Cardiac muscle cell (in vitro differentiated cells and primary cell): Measurements from ENCODE around the gene ACAD8. TPM values are rescaled to one million over a fixed set of nuclear protein-coding genes. Genes with fewer than 3 reads are reported as not detected.
A peak's percentile ranks its signal among the peaks of the same experiment; 100 is the strongest.

Source experiments
- DNase-seq, 2 donors: peaks; one replicate each; pipeline versions ENCODE4 v3.0.0 to v3.0.0-alpha.2; 2010 to 2017; ENCODE audit warnings: low read depth in 1 of 2, low spot score in 1 of 2
- H3K27ac ChIP-seq: fragments of 200-600 bp; sonication (generic); 2 replicates; pipeline ENCODE4 v1.5.1; 2016
- H3K27me3 ChIP-seq: fragments of 200-600 bp; sonication (generic); 2 replicates; pipeline ENCODE4 v1.6.0; 2016; ENCODE audit warnings: control low read depth
- H3K36me3 ChIP-seq: fragments of 200-600 bp; sonication (generic); 2 replicates; pipeline ENCODE4 v1.5.1; 2016; ENCODE audit warnings: control low read depth
- H3K4me1 ChIP-seq: fragments of 200-600 bp; sonication (generic); 2 replicates; pipeline ENCODE4 v1.8.1; 2017; ENCODE audit warnings: low read depth, mild to moderate bottlenecking, mixed run types
- H3K4me3 ChIP-seq: fragments of 200-600 bp; sonication (generic); 2 replicates; pipeline ENCODE4 v1.5.1; 2016; ENCODE audit warnings: mild to moderate bottlenecking
- H3K9me3 ChIP-seq: fragments of 200-600 bp; sonication (generic); 2 replicates; pipeline ENCODE4 v1.5.1; 2017; ENCODE audit warnings: low read depth, mild to moderate bottlenecking, control low read depth
- polyA plus RNA-seq: library from polyadenylated mRNA; unstranded; fragments of >200 nt; fragmentation: Nextera tagmentation; extraction: Ambion mirVana; gene quantifications from 2 replicates; pipeline ENCODE4 v1.2.1, GENCODE V29; 2016
- total RNA-seq: library from RNA; depleted of rRNA; stranded (reverse); fragments of >200 nt; gene quantifications from 2 replicates; pipeline ENCODE4 v1.2.3, GENCODE V29; 2016
- TF ChIP-seq, protein P1 (sequence below): IDR thresholded peaks from 2 replicates; pipeline ENCODE4 v1.5.1; 2012; ENCODE audit warnings: low read depth, mild to moderate bottlenecking, low read length

ACAD8 gene
- total and polyA plus RNA-seq, 2 experiments from 2014 or later = 52.4 to 55.7 TPM

DNA sequence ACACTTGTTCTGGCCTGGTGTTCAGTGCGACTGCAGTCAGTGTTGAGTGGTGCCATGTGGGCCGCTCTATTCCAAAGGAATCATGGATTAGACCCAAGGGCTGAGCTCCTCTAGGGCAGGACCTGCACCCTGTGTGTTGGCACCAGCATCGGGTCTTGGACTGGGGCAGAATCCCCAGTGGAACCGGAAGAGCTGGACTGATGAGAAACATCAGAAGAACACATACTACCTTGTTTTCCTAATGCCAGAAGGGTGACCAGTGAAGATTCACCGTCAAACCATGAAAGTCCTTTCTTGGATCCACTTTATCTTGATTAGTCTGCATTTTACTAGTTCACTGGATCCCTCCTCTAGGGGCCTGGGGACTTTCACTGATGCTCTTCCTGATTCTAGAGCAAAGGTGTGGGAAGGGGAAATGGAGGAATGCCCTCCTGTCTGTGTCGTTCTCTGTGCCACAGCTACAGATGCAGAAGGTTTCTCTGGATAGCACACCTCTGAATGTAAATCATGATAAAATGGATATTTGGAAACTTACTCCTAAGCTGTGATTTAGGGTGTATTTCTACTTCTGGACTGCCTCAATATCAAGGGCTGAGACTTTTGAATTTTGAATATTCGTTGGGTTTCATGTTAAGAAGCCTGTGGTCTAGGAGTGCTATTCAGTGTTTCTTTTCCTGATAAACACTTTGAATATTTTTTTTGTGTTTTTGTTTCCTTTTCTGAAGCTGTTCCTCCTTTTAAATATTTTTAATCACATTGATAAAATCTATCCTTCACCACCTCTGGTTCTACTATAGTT is 11.8 kb downstream of the ACAD8 start:
- Histone ChIP-seq H3K4me3 (no peak overlapping the region), H3K9me3 (no peaks in the 10 kb centered on the region), H3K4me1 (no peaks in the 10 kb centered on the region), H3K27ac (no peak overlapping the region), H3K27me3 (no peaks in the 10 kb centered on the region), H3K36me3 (peaks cover 8% of the 10 kb centered on the region)
- no peak for DNase-seq
- TF ChIP-seq, protein P1, sequence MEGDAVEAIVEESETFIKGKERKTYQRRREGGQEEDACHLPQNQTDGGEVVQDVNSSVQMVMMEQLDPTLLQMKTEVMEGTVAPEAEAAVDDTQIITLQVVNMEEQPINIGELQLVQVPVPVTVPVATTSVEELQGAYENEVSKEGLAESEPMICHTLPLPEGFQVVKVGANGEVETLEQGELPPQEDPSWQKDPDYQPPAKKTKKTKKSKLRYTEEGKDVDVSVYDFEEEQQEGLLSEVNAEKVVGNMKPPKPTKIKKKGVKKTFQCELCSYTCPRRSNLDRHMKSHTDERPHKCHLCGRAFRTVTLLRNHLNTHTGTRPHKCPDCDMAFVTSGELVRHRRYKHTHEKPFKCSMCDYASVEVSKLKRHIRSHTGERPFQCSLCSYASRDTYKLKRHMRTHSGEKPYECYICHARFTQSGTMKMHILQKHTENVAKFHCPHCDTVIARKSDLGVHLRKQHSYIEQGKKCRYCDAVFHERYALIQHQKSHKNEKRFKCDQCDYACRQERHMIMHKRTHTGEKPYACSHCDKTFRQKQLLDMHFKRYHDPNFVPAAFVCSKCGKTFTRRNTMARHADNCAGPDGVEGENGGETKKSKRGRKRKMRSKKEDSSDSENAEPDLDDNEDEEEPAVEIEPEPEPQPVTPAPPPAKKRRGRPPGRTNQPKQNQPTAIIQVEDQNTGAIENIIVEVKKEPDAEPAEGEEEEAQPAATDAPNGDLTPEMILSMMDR = no peak

DNA sequence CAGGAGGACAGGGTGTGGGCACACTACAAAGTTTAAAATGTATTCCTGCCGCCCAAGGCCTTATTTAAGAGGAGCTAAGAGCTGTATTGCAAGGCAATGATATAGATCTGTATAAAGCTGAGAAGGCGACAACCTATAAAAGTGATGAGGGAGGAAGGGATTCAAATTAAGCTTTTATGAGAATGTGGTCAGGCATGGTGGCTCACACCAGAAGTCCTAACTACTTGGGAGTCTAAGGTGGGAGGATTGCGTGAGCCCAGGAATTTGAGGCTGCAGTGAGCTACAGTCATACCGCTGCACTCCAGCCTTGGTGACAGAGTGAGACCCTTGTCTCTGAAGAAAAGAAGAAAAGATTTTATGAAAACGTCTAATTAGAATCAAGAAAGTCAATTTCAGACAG is 13.1 kb downstream of the ACAD8 start:
- no peaks in the 10 kb centered on the region for H3K4me1 ChIP-seq
- DNase-seq = no peak
- no peaks in the 10 kb centered on the region for H3K27me3 ChIP-seq
- TF ChIP-seq, protein P1 = no peak
- H3K9me3 ChIP-seq = no peaks in the 10 kb centered on the region
- peaks cover 2% of the 10 kb centered on the region for H3K36me3 ChIP-seq
- no peak overlapping the region for H3K27ac ChIP-seq
- H3K4me3 ChIP-seq = no peak overlapping the region

DNA sequence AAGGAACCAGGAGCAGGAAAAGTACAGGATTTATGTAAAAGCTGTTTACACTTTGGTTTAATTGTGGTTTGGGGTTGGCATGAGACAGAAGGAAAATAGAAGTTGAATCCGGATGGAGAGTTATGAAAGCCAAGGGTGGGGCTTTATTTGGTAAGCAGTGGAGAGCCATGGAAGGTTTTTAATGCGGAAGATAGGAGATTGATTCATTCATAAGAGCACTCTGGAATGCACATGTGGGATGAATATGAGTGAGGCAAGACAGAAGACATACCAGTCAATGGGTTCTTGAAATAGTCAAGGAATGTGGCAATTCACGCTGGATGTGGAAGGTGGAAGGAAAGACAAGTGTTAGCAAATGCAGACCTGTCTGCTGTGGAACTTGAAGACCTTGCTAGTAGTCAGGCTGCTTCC is 13.5 kb downstream of the ACAD8 start:
- H3K9me3 ChIP-seq = no peaks in the 10 kb centered on the region
- peak in 1 of 2 donors; percentile 84 for DNase-seq
- no peak overlapping the region for H3K4me3 ChIP-seq
- TF ChIP-seq, protein P1 = no peak
- H3K27ac ChIP-seq = no peak overlapping the region
- no peaks in the 10 kb centered on the region for H3K27me3 ChIP-seq
- H3K4me1 ChIP-seq = no peaks in the 10 kb centered on the region
- peaks cover 2% of the 10 kb centered on the region for H3K36me3 ChIP-seq

DNA sequence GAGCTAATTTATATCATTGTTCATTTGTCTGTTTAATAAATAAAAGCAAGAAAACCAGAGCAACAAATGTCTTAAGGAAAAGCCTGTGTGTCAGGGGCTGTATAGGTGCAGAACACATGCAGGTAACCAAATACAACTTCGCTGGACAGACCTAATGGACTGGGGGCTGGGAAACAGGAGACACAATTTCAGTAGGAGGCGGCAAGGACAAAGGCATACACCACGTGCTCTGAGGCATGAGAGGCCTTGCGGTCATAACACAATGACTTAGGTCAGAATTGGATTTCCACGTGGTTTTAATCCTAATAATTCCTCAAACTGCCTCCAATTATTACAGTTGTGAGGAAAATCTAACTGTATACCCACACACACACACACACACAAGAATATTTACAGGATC is 14.1 kb downstream of the ACAD8 start:
- H3K36me3 ChIP-seq = peaks cover 2% of the 10 kb centered on the region
- no peak overlapping the region for H3K4me3 ChIP-seq
- DNase-seq = no peak
- H3K4me1 ChIP-seq = no peaks in the 10 kb centered on the region
- no peaks in the 10 kb centered on the region for H3K27me3 ChIP-seq
- H3K9me3 ChIP-seq = no peaks in the 10 kb centered on the region
- no peak overlapping the region for H3K27ac ChIP-seq
- TF ChIP-seq, protein P1 = no peak

DNA sequence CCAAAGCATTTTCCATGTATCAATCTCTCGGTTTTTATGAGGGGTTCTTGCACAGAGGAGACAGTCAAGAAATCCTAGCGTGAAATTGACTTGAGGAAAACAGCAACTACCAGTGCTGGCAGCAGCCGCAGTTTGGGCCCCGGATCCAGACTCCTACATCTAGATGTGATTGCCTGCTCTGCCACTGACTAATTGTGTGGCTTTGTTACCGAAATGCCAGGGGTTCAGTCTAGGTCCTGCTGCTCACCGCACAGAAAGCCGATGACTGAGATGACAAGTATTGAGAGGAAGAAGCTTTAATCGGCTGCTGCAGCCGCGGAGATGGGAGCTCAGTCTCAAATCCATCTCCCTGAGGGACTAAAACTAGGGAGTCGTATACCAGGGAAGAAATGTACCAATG is 14.6 kb downstream of the ACAD8 start:
- Histone ChIP-seq H3K27ac (no peak overlapping the region), H3K27me3 (peaks cover 1% of the 10 kb centered on the region), H3K36me3 (peaks cover 1% of the 10 kb centered on the region), H3K4me1 (no peaks in the 10 kb centered on the region), H3K4me3 (no peak overlapping the region), H3K9me3 (no peaks in the 10 kb centered on the region)
- TF ChIP-seq, protein P1 = no peak
- no peak for DNase-seq
